GDM1 (cell line): ENCODE results near the gene VDR.
"Not testable (repeated sequence)": the region's sequence is repeated elsewhere in the genome, so short reads cannot be mapped to it uniquely, and the experiment has no call there.

Source experiments
- DNase-seq: peaks from one replicate; lab custom pipeline; 2025; lab: John Stamatoyannopoulos, UW

Gene VDR

GRCh38 chr12:47848853-47849252 lies 55.9 kb downstream of the VDR start:
- DNase-seq = no peak

DNA sequence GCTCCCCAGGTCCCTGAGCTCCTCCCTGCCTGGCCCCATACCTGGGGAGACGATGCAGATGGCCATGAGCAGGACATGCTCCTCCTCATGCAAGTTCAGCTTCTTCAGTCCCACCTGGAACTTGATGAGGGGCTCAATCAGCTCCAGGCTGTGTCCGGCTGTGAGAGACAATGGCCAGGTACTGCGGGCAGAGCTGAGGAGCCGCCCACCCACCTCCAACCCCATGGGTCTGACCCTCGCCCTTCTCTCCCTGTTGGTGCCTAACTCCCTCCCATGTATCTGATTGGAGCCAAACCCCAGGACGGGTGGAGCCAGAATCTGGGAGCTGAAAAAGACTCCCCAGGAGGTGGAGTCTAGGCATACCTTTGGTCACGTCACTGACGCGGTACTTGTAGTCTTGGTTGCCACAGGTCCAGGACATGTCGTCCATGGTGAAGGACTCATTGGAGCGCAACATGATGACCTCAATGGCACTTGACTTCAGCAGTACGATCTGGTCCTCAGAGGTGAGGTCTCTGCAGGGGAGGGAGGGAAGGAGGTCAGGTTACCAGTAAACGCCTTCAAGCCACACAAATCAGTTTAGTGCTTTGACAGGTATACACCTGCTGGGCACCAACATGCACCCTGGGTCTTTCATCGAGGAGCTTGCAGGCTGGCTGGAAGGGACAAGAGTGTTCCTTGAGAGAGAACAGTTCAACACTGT lies 58.3 kb downstream of the VDR start:
- no peak for DNase-seq

DNA sequence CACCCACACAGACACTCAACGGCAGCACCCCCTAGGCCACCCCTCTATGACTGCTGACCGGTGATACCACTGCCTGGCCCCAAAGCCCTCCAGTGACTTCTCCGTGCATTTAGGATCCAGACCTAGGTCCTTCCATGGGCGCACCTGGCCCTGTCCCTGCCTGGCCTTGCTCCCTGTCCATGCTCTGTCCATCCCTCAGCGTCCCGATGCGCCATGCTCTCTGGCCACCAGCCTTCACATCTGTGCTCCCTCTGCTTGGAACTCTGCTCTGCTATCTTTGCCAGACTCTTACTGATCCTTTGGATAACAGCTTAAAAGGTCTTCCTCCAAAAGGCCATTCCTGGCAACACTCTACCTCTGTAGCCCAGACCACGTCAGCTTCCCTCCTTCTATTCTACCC lies 59.7 kb downstream of the VDR start:
- no peak for DNase-seq

DNA sequence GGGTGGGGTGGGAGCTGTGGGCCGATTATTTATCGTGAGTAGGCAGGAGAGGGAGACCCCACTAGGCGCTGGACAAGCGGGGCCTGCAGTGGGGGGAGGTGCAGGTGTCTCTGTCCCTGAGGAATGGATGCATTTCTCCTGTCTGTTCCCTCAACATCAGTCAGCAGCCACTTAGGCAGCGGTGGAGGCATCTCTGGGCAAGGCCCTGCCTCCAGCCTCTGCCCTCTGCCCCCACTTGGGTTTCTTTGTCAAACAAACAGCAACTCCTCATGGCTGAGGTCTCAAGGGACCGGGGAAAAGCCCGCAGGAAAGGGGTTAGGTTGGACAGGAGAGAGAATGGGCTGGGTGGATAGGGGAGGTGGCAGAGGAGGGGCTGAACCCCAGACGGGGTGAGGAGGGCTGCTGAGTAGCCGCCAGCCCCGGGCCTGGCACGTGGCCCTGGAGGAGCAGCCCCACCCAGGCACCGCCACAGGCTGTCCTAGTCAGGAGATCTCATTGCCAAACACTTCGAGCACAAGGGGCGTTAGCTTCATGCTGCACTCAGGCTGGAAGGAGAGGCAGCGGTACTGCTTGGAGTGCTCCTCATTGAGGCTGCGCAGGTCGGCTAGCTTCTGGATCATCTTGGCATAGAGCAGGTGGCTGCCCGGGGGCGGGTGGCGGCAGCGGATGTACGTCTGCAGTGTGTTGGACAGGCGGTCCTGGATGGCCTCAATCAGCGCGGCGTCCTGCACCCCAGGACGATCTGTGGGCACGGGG lies 60.4 kb downstream of the VDR start:
- no peak for DNase-seq

- no peak for DNase-seq
Measured at GRCh38 chr12:47843226-47843980, 61.4 kb downstream of the VDR start.

DNA sequence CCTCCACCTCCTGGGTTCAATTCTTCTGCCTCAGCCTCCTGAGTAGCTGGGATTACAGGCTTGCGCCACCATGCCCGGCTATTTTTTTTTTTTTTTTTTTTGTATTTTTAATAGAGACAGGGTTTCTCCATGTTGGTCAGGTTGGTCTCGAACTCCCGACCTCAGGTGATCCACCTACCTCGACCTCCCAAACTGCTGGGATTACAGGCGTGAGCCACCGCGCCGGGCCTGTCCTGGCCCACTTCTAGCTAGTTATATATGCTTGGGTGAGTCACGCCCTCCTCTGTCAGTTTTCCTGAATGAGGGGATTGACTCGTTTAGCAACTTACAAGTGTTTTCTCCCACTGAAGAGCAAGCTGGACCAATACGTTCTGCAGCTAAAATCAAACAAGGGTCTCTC lies 62.3 kb downstream of the VDR start:
- not testable (repeated sequence) for DNase-seq

DNA sequence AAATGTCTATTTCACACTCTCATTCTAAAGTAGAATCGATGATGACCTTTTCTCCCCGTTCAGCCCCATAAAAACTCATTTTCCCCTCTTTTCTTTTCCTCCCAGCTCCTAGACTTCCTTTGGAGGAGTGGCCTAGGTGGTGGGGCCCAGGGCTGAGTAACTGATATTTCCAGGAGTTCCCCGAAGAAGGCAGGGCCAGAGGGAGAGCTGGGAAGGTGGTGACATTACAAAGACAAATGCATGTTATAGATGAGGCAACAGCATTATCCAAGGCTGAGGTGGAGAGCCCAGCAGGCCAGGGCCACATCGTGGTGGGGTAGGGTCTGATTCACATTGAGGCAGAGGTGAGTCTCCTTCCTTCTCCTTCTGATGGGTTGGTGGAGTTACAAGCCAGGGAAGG lies 62.9 kb downstream of the VDR start:
- DNase-seq = no peak

- DNase-seq = no peak
Measured at GRCh38 chr12:47841501-47841900, 63.3 kb downstream of the VDR start.

GRCh38 chr12:47840571-47840970 lies 64.2 kb downstream of the VDR start:
- DNase-seq = no peak

GRCh38 chr12:47839214-47839876 lies 65.4 kb downstream of the VDR start:
- DNase-seq = no peak

- DNase-seq = peak; percentile 15
Measured at GRCh38 chr12:47838286-47838931, 66.4 kb downstream of the VDR start.

GRCh38 chr12:47837190-47838171 lies 67.3 kb downstream of the VDR start:
- DNase-seq = peak; percentile 27

- DNase-seq = no peak
Measured at GRCh38 chr12:47835831-47836155, 69.0 kb downstream of the VDR start.

GRCh38 chr12:47835006-47835830 lies 69.6 kb downstream of the VDR start:
- DNase-seq = peak; percentile 35

GRCh38 chr12:47834199-47834903 lies 70.4 kb downstream of the VDR start:
- DNase-seq = no peak

- no peak for DNase-seq
Measured at GRCh38 chr12:47833591-47834012, 71.2 kb downstream of the VDR start.

DNA sequence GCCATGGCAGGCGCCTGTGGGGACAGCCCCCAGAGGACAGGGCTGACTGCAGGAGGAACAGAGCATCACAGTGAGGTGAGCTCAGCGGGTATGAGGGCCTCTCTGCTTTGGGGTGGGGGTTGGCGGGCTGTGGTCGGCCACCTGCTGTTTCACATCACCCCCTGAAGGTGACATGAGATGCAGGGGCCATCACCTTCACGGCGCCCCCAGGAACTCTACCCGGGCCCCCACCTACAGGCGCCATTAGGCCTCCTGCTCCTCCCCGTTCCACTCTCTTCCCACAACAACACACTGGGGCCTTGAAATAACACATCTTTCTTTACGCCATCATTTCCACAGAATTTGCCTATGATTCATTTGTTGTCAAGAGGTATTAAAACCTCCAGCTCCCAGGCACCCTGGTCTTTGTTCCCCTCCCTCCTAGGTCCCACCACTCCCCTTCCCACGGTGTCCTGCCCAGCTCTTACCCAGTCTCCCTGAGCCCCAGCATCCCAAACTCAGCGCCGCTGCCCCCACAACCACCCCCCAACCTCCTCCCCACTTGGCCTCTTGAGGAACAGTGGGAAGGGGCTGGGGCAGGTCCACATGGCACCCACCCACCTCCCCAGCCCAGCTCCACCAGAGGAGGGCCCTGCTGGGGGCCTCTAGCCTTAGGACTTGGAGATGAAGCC lies 72.4 kb downstream of the VDR start:
- no peak for DNase-seq

- DNase-seq = no peak
Measured at GRCh38 chr12:47829584-47829983, 75.2 kb downstream of the VDR start.
